HG02852 (cell line): Measurements from ENCODE around the gene CHRDL2.
"Not testable (repeated sequence)": the region's sequence is repeated elsewhere in the genome, so short reads cannot be mapped to it uniquely, and the experiment has no call there.

Experiments
- ATAC-seq: cut with Tn5 transposase; IDR thresholded peaks from one replicate; pipeline ENCODE4 v1.9.1; 2021; ENCODE audit warnings: mild to moderate bottlenecking, moderate library complexity; ENCODE audit not compliant: unreplicated experiment

Gene CHRDL2, protein sequence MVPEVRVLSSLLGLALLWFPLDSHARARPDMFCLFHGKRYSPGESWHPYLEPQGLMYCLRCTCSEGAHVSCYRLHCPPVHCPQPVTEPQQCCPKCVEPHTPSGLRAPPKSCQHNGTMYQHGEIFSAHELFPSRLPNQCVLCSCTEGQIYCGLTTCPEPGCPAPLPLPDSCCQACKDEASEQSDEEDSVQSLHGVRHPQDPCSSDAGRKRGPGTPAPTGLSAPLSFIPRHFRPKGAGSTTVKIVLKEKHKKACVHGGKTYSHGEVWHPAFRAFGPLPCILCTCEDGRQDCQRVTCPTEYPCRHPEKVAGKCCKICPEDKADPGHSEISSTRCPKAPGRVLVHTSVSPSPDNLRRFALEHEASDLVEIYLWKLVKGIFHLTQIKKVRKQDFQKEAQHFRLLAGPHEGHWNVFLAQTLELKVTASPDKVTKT

GRCh38 chr11:74731301-74732094, at the start of gene CHRDL2:
TSS of gene CHRDL2 (minus strand) at chr11:74731426. CDS start at chr11:74730888, 538 bp downstream.
- no peak for ATAC-seq

GRCh38 chr11:74780248-74781005, 49.2 kb upstream of the CHRDL2 start:
- ATAC-seq, result no peak

DNA sequence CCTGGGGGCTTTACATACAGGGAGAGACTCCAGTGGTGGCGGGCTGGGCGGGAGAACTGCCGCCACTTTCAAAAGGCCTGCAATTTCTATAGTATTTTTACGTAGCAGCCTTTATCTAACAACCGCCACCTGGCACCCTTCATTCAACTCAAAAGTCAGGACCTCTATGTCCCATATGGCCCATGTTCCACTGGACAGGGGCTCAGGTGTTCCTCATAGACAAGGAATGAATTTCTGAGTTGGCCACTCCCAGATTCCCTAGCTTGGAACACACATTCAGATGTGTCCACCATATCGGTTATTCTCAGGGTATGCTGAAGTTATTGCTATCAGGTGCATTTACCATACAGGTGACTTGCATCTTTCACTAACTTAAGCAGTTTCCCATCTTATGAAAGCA, 47.4 kb upstream of the CHRDL2 start:
- ATAC-seq, result no peak

- ATAC-seq, result no peak
Observed at GRCh38 chr11:74777877-74778276, 46.7 kb upstream of the CHRDL2 start.

GRCh38 chr11:74777038-74777437, 45.8 kb upstream of the CHRDL2 start:
- ATAC-seq, result no peak

DNA sequence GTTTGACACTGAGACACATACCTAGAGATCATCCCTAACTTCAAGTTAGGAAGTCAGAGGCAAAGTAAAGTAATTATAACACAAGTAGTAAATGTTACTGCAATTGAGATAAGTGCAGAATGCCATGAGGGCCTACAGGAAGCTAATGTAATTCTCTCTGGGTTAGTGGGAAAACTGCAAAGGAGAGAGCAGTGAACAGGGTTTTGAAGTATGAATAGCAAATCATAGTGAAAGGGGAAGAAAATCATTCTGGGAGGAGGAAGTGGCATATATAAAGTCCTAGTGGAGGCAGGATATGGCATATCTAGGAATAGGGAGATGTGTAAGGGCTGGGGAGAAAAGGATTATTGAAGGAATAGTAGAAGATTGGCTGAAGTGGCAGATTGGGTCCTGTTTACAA, 45.3 kb upstream of the CHRDL2 start:
- ATAC-seq, result no peak

DNA sequence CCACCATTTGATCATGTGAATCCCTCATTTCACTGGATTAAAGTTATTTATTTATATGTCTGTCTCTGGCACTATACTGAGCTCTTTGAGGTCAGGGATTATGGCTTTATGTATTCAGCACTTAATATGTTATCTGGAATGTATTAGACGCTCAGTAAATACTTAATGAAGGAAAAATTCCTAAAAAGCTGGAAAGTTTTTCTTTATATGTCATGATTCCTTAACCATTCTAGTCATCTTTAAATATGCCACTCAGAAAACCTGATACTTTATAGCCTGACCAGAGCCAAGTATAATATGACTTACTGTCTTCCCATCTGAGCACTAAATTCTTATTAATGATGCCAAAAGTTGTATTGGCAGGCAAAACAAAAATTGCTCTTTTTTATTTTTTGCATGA, 44.5 kb upstream of the CHRDL2 start:
- no peak for ATAC-seq

DNA sequence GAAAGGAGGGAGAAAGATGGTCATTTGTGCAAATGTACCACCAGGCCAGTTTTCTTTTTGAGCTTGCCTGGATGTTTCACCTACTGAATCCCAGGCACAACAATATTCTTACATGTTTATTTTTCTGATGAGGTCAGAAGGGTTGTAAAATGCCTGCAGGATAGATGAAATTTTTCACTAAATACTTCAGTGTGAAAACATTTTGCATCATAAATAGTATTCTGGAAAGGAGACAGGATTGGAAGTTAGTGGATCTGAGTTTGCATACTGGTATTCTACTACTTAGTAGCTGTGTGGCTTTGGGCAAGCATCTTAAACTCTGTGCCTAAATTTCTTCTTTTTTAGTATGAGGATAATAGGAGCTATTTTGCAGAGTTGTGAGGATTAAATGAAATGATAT, 42.2 kb upstream of the CHRDL2 start:
- no peak for ATAC-seq

DNA sequence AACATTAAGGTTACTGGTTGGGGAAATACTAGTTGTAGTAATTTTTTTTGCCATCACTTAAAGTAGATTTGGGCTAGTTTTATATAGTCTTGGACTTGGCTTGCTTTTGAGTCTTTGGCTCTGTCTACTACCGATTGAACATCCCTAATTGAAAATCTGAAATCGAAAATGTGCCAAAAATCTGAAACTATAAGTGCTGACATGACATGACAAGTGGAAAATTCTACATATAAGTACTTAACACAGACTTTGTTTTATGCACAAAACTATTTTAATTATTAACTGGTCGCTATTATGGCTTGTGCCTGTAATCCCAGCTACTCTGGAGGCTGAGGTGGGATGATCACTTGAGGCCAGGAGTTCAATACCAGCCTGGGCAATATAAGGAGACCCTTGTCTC, 39.9 kb upstream of the CHRDL2 start:
- ATAC-seq, result no peak

GRCh38 chr11:74770456-74770855, 39.2 kb upstream of the CHRDL2 start:
- no peak for ATAC-seq

- ATAC-seq, result no peak
Observed at GRCh38 chr11:74769055-74769707, 38.0 kb upstream of the CHRDL2 start.

- ATAC-seq, result peak; percentile 66
Observed at GRCh38 chr11:74768172-74768651, 37.0 kb upstream of the CHRDL2 start.

DNA sequence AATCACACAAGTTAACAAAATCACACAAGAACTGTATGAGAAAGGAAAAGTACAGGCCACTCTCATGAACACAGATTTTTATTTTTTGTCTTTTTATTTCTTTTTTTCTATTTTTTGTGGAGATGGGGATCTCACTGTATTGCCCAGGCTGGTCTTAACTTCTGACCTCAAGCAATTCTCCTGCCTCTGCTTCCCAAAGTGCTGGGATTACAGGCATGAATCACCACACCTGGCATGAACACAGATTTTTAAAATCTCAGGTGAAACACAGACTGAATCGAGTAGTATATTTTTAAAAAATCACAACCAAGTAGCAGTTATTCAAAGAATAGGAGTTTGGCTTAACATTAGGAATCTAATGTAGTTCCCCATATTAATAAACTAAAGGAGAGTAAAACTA, 35.7 kb upstream of the CHRDL2 start:
- ATAC-seq, result no peak

DNA sequence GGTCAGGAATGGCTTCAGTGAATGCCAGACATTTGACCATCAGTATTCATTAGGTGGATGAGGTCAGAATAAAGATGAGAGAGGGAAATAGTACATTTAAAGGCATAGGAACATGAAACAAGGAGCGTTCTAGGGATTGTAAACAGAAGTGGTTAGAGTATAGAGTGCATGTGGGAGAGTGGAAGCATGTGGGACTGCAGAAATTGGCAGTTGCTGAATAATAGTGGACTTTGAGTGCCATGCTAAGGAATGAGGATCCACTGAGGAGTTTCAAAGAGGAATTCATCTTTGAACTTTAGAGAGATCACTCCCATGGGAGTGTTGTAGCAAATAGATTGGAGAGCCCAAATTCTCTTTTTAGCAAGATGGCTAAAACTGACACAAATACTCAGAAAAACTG, 25.3 kb upstream of the CHRDL2 start:
- no peak for ATAC-seq

GRCh38 chr11:74755395-74755995, 24.3 kb upstream of the CHRDL2 start:
- no peak for ATAC-seq

DNA sequence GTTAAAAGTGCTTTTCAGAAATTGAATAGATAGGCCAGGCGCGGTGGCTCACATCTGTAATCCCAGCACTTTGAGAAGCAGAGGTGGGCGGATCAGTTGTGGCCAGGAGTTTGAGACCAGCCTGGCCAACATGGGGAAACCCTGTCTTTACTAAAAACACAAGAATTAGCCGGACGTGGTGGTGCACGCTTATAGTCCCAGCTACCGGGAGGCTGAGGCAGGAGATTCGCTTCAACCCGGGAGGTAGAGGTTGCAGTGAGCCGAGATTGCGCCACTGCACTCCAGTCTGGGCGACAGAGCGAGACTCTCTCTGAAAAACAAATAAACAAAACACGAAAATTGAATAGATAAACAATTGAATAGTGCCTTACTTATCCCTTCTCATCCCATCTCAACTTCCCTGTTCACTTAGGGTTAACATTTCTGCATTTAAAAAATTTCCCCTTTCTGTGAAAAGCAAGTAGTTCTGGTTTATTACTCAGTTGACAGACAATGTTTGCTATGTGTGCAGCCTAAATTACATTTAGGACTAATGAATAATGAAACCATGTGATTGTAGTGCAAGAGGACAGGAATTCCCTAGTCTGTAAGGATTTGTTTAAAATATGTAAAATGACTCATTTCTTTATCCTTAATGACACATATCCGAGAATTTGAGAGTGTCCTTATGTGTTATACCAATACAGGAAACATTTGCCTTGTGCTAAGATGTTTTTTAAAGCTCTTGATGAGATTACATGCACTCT, 23.5 kb upstream of the CHRDL2 start:
- peak; percentile 46 for ATAC-seq

- no peak for ATAC-seq
Observed at GRCh38 chr11:74751303-74751702, 20.1 kb upstream of the CHRDL2 start.

- not testable (repeated sequence) for ATAC-seq
Observed at GRCh38 chr11:74750598-74750997, 19.4 kb upstream of the CHRDL2 start.

DNA sequence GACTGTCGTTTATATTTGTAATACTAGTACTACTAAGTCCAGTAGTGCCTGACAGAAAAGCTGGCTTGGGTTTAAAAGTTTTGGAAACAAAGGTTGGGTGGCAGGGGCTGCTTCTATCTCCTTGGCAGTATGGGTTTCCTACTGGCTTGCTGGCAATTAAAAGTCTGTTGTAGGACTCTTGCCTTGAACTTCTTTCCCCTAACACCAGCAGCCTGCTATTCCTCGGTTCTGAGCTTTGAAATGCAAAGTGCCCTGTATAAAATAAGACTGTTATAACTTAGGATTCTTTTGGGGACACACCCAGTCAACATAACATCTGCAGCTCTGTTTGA, 18.7 kb upstream of the CHRDL2 start:
- no peak for ATAC-seq
